ENCODE measurements around the gene PADI2. TPM values are rescaled to one million over a fixed set of nuclear protein-coding genes. Genes with fewer than 3 reads are reported as not detected.
"Not testable (repeated sequence)": the region's sequence is repeated elsewhere in the genome, so short reads cannot be mapped to it uniquely, and the experiment has no call there.

Gene PADI2
- total RNA-seq, 2 donors from 2014 or later = 177 to 211 TPM

DNA sequence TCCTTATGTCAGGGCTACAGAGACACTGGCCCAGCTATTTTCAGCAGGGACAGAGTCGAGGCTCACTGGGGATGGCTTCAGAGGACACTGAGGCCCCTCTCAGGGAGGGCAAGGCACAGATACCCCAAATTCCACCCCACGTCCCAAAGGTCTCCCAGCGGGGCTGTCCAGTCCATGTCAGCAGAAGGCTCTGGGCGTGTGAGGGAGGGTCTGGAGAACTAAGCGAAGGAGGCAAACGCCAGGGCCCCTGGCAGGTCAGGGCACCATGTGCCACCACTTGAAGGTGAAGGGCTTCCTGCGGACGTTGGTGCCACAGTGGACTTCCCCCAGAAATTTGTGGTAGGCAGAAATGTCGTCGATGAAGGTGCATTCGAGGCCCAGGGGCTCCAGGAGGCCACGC lies 50.5 kb downstream of the PADI2 start:
- no peaks in the 10 kb centered on the region for H3K9me3 ChIP-seq
- no peak overlapping the region for H3K9ac ChIP-seq (ENCODE audit: low read depth in 2 of 2, low read length in 2 of 2)
- DNase-seq = no peak
- H3K27ac ChIP-seq = no peak overlapping the region
- H3K27me3 ChIP-seq = no peaks in the 10 kb centered on the region
- no peaks in the 10 kb centered on the region for H3K4me1 ChIP-seq
- intact Hi-C loops (cut with DNase I) = no loop called here
- no peak overlapping the region for H3K4me3 ChIP-seq
- no peaks in the 10 kb centered on the region for H3K36me3 ChIP-seq
- TF ChIP-seq, protein P1, sequence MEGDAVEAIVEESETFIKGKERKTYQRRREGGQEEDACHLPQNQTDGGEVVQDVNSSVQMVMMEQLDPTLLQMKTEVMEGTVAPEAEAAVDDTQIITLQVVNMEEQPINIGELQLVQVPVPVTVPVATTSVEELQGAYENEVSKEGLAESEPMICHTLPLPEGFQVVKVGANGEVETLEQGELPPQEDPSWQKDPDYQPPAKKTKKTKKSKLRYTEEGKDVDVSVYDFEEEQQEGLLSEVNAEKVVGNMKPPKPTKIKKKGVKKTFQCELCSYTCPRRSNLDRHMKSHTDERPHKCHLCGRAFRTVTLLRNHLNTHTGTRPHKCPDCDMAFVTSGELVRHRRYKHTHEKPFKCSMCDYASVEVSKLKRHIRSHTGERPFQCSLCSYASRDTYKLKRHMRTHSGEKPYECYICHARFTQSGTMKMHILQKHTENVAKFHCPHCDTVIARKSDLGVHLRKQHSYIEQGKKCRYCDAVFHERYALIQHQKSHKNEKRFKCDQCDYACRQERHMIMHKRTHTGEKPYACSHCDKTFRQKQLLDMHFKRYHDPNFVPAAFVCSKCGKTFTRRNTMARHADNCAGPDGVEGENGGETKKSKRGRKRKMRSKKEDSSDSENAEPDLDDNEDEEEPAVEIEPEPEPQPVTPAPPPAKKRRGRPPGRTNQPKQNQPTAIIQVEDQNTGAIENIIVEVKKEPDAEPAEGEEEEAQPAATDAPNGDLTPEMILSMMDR (IDR thresholded peaks at IDR 0.05) = no peak

DNA sequence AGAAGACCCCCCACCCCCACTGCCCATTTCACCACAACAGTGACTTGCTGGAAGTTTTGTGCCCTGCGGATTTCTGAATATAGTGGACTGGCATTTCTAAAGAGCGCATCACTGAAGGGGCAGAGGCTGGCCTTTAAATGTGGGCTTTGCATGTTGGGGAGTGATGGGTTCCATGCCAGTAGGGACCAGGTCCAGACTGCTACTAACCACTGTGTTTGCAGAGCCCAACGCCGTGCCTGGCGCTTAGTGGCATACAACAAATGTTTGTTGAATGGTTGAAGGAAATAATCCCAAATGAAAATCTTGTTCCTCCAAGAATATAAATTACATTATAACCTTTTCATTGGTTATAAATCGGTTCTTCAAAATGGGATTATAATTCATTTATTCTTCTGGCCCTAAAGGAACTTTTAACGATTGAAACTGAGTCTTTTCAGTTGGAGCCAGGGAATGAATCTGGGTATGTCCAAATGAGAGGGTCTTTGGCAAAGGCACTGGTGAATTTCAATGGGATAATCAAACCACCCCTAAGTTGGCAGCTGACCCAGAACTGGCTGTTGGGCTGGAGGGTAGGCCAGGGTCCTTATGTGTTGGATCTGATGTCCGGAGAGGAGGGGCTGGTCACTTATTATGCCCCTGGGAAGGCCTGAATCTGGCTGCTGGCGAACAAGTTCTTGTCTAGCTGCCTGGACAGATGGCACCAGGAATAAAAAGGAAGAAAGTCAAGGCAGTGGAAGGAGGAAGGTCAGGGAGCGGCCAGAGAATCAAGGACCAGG lies 51.6 kb downstream of the PADI2 start:
- Histone ChIP-seq H3K36me3 (no peaks in the 10 kb centered on the region), H3K9ac (ENCODE audit: low read depth in 2 of 2, low read length in 2 of 2) (no peak overlapping the region), H3K4me1 (no peaks in the 10 kb centered on the region), H3K27ac (no peak overlapping the region), H3K27me3 (no peaks in the 10 kb centered on the region), H3K4me3 (no peak overlapping the region), H3K9me3 (no peaks in the 10 kb centered on the region)
- no peak for DNase-seq
- TF ChIP-seq, protein P1 (IDR thresholded peaks at IDR 0.05) = no peak
- intact Hi-C loops (cut with DNase I) = no loop called here

DNA sequence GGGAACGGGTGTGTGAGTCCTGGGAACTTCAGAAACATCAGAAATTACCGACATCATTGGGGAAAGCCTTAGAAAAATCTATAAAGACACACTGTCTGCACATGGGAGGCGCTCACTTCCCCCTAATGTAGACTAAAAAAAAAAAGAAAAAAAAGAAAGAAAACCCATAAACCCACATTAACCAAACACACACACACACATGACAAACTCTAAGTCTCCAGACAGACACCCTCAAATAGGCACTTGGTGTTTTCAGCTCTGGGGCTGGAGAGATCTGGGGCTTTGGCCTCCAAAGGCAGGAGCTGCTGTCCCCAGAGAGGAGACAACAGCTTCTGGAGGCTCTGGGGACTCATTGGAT lies 52.2 kb downstream of the PADI2 start:
- TF ChIP-seq, protein P1 (IDR thresholded peaks at IDR 0.05) = no peak
- H3K27ac ChIP-seq = no peak overlapping the region
- DNase-seq = no peak

GRCh38 chr1:17066361-17067068 lies 52.7 kb downstream of the PADI2 start:
- H3K27me3 ChIP-seq = no peaks in the 10 kb centered on the region
- no peak for DNase-seq
- H3K4me1 ChIP-seq = no peaks in the 10 kb centered on the region
- H3K27ac ChIP-seq = no peak overlapping the region
- intact Hi-C loops (cut with DNase I) = no loop called here
- TF ChIP-seq, protein P1 (IDR thresholded peaks at IDR 0.05) = no peak
- H3K4me3 ChIP-seq = no peak overlapping the region
- H3K9me3 ChIP-seq = no peaks in the 10 kb centered on the region
- no peaks in the 10 kb centered on the region for H3K36me3 ChIP-seq
- H3K9ac ChIP-seq (ENCODE audit: low read depth in 2 of 2, low read length in 2 of 2) = no peak overlapping the region

More for the DNA sequence above, 52.2 kb downstream of the PADI2 start:
- no peaks in the 10 kb centered on the region for H3K36me3 ChIP-seq
- H3K4me1 ChIP-seq = no peaks in the 10 kb centered on the region
- intact Hi-C loops (cut with DNase I) = no loop called here
- no peaks in the 10 kb centered on the region for H3K27me3 ChIP-seq
- no peaks in the 10 kb centered on the region for H3K9me3 ChIP-seq
- H3K4me3 ChIP-seq = no peak overlapping the region
- H3K9ac ChIP-seq (ENCODE audit: low read depth in 2 of 2, low read length in 2 of 2) = no peak overlapping the region

DNA sequence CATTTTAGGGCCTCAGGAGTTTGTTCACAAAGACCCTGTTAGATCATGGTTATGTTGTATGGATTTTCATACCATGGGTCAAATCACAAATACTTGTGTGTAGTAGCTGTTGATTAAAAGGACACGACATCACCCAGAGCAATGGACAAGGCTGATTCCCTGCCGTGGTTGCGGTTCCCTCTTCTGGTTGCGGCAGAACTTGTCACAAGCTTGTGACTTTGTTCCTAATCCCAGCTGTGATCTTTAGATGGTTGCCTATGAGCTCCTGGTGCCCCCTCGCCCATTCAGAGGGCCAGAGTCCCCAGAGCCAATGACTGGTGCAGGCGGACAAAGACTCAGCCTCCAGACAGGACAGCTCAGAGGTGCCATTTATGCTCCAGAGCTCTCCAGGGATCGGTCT lies 53.6 kb downstream of the PADI2 start:
- Histone ChIP-seq H3K4me1 (no peaks in the 10 kb centered on the region), H3K9ac (ENCODE audit: low read depth in 2 of 2, low read length in 2 of 2) (no peak overlapping the region), H3K36me3 (no peaks in the 10 kb centered on the region), H3K4me3 (no peak overlapping the region), H3K9me3 (no peaks in the 10 kb centered on the region), H3K27me3 (no peaks in the 10 kb centered on the region), H3K27ac (no peak overlapping the region)
- intact Hi-C loops (cut with DNase I) = no loop called here
- DNase-seq = no peak
- TF ChIP-seq, protein P1 (IDR thresholded peaks at IDR 0.05) = no peak

- not testable (repeated sequence) for H3K9ac ChIP-seq (ENCODE audit: low read depth in 2 of 2, low read length in 2 of 2); DNase-seq; H3K9me3 ChIP-seq; H3K36me3 ChIP-seq; H3K4me3 ChIP-seq; H3K27me3 ChIP-seq; H3K27ac ChIP-seq; H3K4me1 ChIP-seq
- intact Hi-C loops (cut with DNase I) = loop anchor here (5.0 kb wide), 1 partner anchor 60 kb away; no protein-coding TSS in a partner anchor
Observed at GRCh38 chr1:17062751-17063150, 56.5 kb downstream of the PADI2 start.

Measured in colonic mucosa (tissue), 4 donors.